Ovary (tissue), 9 donors: ENCODE measurements around the gene DLG1. TPM values are rescaled to one million over a fixed set of nuclear protein-coding genes. Genes with fewer than 3 reads are reported as not detected.

Source experiments
- DNase-seq, 5 donors: peaks; one replicate each; pipeline ENCODE4 v3.0.0-alpha.2; 2019 to 2020
- H3K27ac ChIP-seq, 2 donors: fragments of 200-600 bp; one replicate each; pipeline versions ENCODE4 v1.5.1 to v1.8.0; 2019 to 2022
- H3K27me3 ChIP-seq: fragments of 200-600 bp; one replicate; pipeline ENCODE4 v1.8.0; 2022
- H3K36me3 ChIP-seq: fragments of 200-600 bp; sonication (generic); one replicate; pipeline ENCODE4 v1.5.1; 2019
- H3K4me1 ChIP-seq: one replicate; pipeline ENCODE4 v1.8.1; 2013; ENCODE audit warnings: mild to moderate bottlenecking, moderate library complexity; ENCODE audit not compliant: insufficient read depth
- H3K4me3 ChIP-seq: fragments of 200-600 bp; sonication (generic); one replicate; pipeline ENCODE4 v1.5.1; 2017
- H3K9me3 ChIP-seq, 2 donors: fragments of 200-600 bp in 1 of 2; sonication (generic) in 1 of 2; one replicate each; pipeline versions ENCODE4 v1.5.1 to v1.8.1; 2013 to 2019; ENCODE audit warnings: mild to moderate bottlenecking in 1 of 2, moderate library complexity in 1 of 2
- EP300 ChIP-seq: sonication (generic); formaldehyde crosslinking; IDR thresholded peaks from one replicate; pipeline ENCODE4 v1.6.1; 2017; ENCODE audit warnings: antibody characterized with exemption
- POLR2A ChIP-seq: fragments of 450-650 bp; IDR thresholded peaks from one replicate; pipeline ENCODE4 v1.6.1; 2017; ENCODE audit warnings: antibody characterized with exemption, mild to moderate bottlenecking, moderate library complexity
- WGBS, 3 donors: extraction: QIAGEN DNeasy Blood & Tissue Kit in 1 of 3; methylation state at CpG; one replicate each; pipeline versions ENCODE4 v1.1.5 to v1.1.7; 2013 to 2017; 5-methylcytosine and 5-hydroxymethylcytosine counted together
- intact Hi-C, 4 donors: fragments of 100-400 bp; cut with DNase I; formaldehyde crosslinking; loops; one replicate each; pipeline versions ENCODE4 v1.11.0 to v1.15.1; 2022 to 2023
- polyA plus RNA-seq, 2 donors: library from polyadenylated mRNA; stranded (reverse); fragments of 200-250 nt in 1 of 2; fragments of 350-450 nt in 1 of 2; fragmentation: Illumina TruSeq in 1 of 2; extraction: RNeasy Lipid Tissue Mini Kit (QIAGEN cat#74804) in 1 of 2; gene quantifications; one replicate each; pipeline ENCODE4 v1.2.3, GENCODE V29; 2013 to 2014
- total RNA-seq, 7 donors: library from RNA; depleted of rRNA in 2 of 7; stranded (reverse); fragments of >200 nt in 2 of 7; fragmentation: NEBNext Ultra II Directional in 3 of 7; extraction: Animal tissue kit (Norgen Biotek cat#: 25700) in 3 of 7; gene quantifications; one replicate each; pipeline versions ENCODE4 v1.1.0 to v1.2.4, GENCODE V29; 2016 to 2023
- TF ChIP-seq, protein P1 (sequence below), 3 donors: fragments of 450-650 bp in 2 of 3; fragments of 200-600 bp in 1 of 3; IDR thresholded peaks; one replicate each; pipeline versions ENCODE4 v1.5.1 to v1.8.0; 2016 to 2022; ENCODE audit warnings: antibody characterized with exemption in 3 of 3, mild to moderate bottlenecking in 1 of 3
- donor health status: DM: no; HTN: no; CAD: no; lungs with moderate emphysema.
- donor health status: DM: no; HTN: no; CAD: no.
- donor health status: Bipolar disorder and iron deficiency.
- donor health status: DM: yes; HTN: yes; CAD: no.
- donor health status: DM: no; HTN: no; CAD: no.
- donor health status: DM: yes; HTN: yes; CAD: no.

Gene DLG1
- total and polyA plus RNA-seq, 9 donors, result 20.5 to 99.1 (median 62.5) TPM

DNA sequence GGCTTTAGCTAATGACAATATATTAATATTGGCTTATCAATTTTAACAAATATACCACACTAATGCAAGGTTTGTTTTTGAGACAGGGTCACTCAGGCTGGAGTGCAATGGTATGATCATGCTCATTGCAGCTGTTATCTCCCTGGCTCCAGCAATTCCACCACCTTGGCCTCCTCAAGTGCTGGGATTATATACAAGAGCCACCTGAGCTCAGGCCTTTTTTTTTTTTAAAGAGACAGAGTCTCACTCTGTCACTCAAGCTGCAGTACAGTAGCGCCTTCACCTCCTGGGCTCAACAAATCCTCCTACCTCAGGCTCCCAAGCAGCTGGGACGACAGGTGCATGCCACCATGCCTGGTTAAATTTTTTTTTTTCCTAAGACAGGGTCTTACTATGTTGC is 11.7 kb downstream of the DLG1 start:
- no peak overlapping the region for H3K4me3 ChIP-seq
- H3K27ac ChIP-seq, result no peak overlapping the region
- TF ChIP-seq, protein P1, sequence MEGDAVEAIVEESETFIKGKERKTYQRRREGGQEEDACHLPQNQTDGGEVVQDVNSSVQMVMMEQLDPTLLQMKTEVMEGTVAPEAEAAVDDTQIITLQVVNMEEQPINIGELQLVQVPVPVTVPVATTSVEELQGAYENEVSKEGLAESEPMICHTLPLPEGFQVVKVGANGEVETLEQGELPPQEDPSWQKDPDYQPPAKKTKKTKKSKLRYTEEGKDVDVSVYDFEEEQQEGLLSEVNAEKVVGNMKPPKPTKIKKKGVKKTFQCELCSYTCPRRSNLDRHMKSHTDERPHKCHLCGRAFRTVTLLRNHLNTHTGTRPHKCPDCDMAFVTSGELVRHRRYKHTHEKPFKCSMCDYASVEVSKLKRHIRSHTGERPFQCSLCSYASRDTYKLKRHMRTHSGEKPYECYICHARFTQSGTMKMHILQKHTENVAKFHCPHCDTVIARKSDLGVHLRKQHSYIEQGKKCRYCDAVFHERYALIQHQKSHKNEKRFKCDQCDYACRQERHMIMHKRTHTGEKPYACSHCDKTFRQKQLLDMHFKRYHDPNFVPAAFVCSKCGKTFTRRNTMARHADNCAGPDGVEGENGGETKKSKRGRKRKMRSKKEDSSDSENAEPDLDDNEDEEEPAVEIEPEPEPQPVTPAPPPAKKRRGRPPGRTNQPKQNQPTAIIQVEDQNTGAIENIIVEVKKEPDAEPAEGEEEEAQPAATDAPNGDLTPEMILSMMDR (IDR thresholded peaks at IDR 0.05), result no peak
- TF ChIP-seq EP300 (no peak), POLR2A (no peak)
- H3K4me1 ChIP-seq, result no peaks in the 10 kb centered on the region
- WGBS, 3 donors, result 97 to 98% (median 98%) methylated on average over 2 of the region's 2 CpGs
- intact Hi-C loops, result no loop called here
- no peaks in the 10 kb centered on the region for H3K27me3 ChIP-seq
- no peak for DNase-seq
- no peaks in the 10 kb centered on the region for H3K36me3 ChIP-seq
- H3K9me3 ChIP-seq, result no peaks in the 10 kb centered on the region

DNA sequence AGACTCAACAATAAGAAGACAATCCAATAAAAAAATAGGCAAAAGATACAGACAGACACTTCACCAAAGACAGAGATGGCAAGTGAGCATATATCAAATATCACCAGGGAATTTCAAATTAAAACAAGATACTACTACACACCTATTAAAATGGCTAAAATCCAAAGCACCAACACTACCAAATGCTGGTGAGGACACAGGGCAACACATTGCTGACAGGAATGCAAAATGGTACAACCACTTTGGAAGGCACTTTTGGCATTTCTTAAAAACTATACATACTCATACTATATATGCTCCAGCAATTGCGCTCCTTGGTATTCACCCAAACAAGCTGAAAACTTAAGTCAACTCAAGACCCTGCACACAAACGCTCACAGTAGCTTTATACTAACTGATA is 12.9 kb downstream of the DLG1 start:
- no peaks in the 10 kb centered on the region for H3K9me3 ChIP-seq
- H3K27me3 ChIP-seq, result no peaks in the 10 kb centered on the region
- no peaks in the 10 kb centered on the region for H3K36me3 ChIP-seq
- 94 to 98% (median 96%) methylated on average over 2 of the region's 2 CpGs for WGBS, 3 donors
- H3K27ac ChIP-seq, result no peak overlapping the region
- intact Hi-C loops, result no loop called here
- TF ChIP-seq, protein P1 (IDR thresholded peaks at IDR 0.05), result no peak
- no peak for DNase-seq
- H3K4me1 ChIP-seq, result no peaks in the 10 kb centered on the region
- no peak overlapping the region for H3K4me3 ChIP-seq

DNA sequence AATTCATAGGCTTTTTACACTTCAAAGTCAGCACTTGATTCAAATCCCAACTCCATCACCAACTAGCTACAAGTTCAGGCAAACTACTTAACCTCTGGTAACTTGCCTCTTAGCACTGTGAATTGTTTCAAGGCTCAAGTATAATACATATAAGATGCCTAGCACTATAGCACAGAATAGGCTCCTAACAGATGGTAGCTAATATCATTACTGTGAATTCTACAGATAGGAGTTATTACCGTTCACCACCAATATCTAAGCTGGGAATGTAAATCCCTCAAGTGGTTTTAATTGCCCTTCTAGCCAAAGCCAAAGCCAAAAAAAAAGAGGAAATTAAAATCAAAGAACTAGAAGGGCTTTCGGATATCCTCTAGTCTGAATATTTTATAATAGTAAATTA is 15.4 kb downstream of the DLG1 start:
- Histone ChIP-seq H3K4me3 (no peak overlapping the region), H3K4me1 (no peaks in the 10 kb centered on the region), H3K36me3 (no peaks in the 10 kb centered on the region), H3K9me3 (no peaks in the 10 kb centered on the region), H3K27me3 (no peaks in the 10 kb centered on the region), H3K27ac (no peak overlapping the region)
- TF ChIP-seq POLR2A (no peak), EP300 (no peak)
- TF ChIP-seq, protein P1 (IDR thresholded peaks at IDR 0.05), result no peak
- no peak for DNase-seq
- WGBS, 3 donors, result 88 to 96% (median 92%) methylated on average over 2 of the region's 2 CpGs
- intact Hi-C loops, result no loop called here

DNA sequence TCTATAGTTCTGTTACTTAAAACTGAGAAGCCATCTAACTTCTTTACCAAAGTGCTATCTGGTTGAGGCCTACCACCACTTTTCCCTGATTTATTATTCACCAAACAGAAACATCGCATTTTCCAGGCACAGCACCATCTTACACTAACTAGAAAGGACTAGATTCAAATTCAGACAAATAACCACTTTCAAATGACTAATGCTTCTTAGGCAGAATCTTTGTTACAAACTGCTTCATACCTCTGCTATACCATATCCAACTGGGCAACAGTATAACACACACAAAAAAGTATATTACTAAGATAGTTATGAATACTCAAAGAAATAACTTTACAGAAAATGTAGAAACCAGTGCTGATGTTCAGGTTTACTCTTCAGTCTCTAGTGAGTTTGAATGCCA is 16.6 kb downstream of the DLG1 start:
- Histone ChIP-seq H3K36me3 (no peaks in the 10 kb centered on the region), H3K4me1 (no peaks in the 10 kb centered on the region), H3K9me3 (no peaks in the 10 kb centered on the region), H3K4me3 (no peak overlapping the region), H3K27me3 (no peaks in the 10 kb centered on the region), H3K27ac (no peak overlapping the region)
- intact Hi-C loops, result no loop called here
- DNase-seq, result no peak
- TF ChIP-seq, protein P1 (IDR thresholded peaks at IDR 0.05), result no peak
- TF ChIP-seq EP300 (no peak), POLR2A (no peak)
- WGBS, 3 donors, result 92 to 98% (median 94%) methylated on average over 1 of the region's 1 CpG

DNA sequence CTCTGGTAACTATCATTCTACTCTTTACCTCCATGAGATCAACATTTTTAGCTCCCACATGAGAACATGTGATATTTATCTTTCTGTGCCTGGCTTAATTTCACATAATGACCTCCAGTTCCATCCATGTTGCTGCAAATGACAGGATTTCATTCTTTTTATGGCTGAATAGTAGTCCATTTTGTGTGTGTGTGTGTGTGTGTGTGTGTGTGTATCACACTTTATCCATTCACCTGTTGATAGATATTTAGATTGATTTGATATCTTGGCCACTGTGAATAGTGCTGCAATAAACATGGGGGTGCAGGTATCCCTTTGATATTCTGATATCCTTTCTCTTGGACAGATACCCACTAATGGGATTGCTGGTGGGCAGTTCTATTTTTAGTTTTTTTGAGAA is 18.3 kb downstream of the DLG1 start:
- H3K27ac ChIP-seq, result no peak overlapping the region
- H3K9me3 ChIP-seq, result no peaks in the 10 kb centered on the region
- no peaks in the 10 kb centered on the region for H3K27me3 ChIP-seq
- no peak overlapping the region for H3K4me3 ChIP-seq
- H3K36me3 ChIP-seq, result no peaks in the 10 kb centered on the region
- DNase-seq, result no peak
- TF ChIP-seq, protein P1 (IDR thresholded peaks at IDR 0.05), result no peak
- TF ChIP-seq EP300 (no peak), POLR2A (no peak)
- no peaks in the 10 kb centered on the region for H3K4me1 ChIP-seq
- intact Hi-C loops, result no loop called here
